ENCODE measurements around the gene SLC39A11.
A peak's percentile ranks its signal among the peaks of the same experiment; 100 is the strongest.

SLC39A11 gene

GRCh38 chr17:72989074-72989610 lies 103.3 kb downstream of the SLC39A11 start:
- TF ChIP-seq, protein P1, sequence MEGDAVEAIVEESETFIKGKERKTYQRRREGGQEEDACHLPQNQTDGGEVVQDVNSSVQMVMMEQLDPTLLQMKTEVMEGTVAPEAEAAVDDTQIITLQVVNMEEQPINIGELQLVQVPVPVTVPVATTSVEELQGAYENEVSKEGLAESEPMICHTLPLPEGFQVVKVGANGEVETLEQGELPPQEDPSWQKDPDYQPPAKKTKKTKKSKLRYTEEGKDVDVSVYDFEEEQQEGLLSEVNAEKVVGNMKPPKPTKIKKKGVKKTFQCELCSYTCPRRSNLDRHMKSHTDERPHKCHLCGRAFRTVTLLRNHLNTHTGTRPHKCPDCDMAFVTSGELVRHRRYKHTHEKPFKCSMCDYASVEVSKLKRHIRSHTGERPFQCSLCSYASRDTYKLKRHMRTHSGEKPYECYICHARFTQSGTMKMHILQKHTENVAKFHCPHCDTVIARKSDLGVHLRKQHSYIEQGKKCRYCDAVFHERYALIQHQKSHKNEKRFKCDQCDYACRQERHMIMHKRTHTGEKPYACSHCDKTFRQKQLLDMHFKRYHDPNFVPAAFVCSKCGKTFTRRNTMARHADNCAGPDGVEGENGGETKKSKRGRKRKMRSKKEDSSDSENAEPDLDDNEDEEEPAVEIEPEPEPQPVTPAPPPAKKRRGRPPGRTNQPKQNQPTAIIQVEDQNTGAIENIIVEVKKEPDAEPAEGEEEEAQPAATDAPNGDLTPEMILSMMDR (conservative IDR thresholded peaks at IDR 0.05; ENCODE audit: low read depth, low read length): no peak
- H3K4me3 ChIP-seq (ENCODE audit: low read depth, low read length): no peak overlapping the region
- DNase-seq (ENCODE audit: low read depth): peak; percentile 29

DNA sequence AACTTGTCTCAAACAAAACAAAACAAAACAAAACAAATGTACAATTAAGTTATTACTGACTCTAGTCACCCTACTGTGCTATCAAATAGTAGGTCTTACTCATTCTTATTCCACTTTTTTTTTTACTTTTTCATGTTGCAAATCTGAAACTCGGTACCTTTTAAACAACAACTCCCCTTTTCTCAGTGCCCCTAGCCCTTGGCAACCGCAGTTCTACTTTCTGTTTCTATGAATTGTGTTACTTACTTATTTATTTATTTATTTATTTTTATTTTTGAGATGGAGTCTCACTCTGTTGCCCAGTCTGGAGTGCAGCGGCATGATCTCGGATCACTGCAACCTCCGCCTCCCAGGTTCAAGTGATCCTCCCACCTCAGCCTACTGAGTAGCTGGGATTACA lies 104.0 kb downstream of the SLC39A11 start:
- H3K4me3 ChIP-seq (ENCODE audit: low read depth, low read length): no peak overlapping the region
- TF ChIP-seq, protein P1 (conservative IDR thresholded peaks at IDR 0.05; ENCODE audit: low read depth, low read length): no peak
- no peak for DNase-seq (ENCODE audit: low read depth)

DNA sequence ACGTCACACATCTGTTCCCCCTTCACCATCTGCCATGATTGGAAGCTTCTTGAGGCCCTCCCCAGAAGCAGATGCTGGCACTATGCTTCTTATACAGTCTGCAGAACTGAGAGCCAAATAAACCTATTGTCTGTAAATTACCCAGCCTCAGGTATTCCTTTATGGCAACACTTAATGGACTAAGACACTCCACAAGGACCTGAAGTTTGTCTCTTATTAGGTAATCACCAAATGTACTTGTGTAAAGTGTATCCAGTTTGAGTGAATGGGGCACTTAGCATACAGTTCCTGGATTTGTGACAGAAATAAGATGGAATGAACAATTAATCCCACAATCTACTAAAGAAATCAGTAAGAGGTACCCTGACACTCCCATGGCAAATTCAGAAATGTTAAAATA lies 105.3 kb downstream of the SLC39A11 start:
- H3K4me3 ChIP-seq (ENCODE audit: low read depth, low read length): no peak overlapping the region
- TF ChIP-seq, protein P1 (conservative IDR thresholded peaks at IDR 0.05; ENCODE audit: low read depth, low read length): no peak
- no peak for DNase-seq (ENCODE audit: low read depth)

GRCh38 chr17:72985882-72986720 lies 106.4 kb downstream of the SLC39A11 start:
- peak; percentile 91 for DNase-seq (ENCODE audit: low read depth)
- no peak overlapping the region for H3K4me3 ChIP-seq (ENCODE audit: low read depth, low read length)
- TF ChIP-seq, protein P1 (conservative IDR thresholded peaks at IDR 0.05; ENCODE audit: low read depth, low read length): peak; percentile 95

GRCh38 chr17:72984926-72985325 lies 107.6 kb downstream of the SLC39A11 start:
- TF ChIP-seq, protein P1 (conservative IDR thresholded peaks at IDR 0.05; ENCODE audit: low read depth, low read length): no peak
- DNase-seq (ENCODE audit: low read depth): peak; percentile 58

DNA sequence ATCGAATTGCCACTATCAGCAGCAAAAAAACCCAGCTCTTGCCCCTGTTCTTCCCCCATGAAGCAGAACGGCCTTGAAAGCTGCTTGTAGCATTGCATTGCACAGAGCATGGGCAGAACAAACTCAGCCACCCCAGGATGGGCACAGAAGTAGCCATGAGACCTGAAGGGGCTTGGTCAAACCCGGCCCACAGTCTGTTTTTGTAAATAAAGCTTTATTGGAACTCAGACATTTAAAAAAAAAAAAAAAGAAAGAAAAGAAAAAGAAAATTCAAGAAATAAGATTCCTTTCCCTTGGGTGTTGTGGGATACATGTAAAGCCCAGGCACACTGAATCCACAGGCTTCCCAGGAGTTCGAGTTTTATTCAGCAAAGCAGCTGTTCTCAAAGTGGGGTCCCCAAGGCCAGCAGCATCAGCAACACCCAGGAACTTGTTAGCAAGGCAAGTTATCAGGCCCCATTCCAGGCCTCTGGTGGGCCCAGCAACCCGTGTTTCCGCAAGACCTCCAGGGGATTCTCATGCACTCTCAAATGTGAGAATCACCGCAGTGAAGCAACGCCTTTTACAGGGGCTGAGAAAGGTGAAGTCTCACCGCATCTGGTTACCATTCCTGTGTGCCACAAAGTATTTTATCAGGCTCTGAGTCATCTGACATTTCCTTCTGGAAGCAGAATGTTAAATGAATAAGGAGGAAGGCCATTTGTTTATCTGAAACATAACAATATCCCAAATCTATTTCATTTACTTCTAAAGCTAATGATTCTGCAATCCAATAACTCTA lies 108.2 kb downstream of the SLC39A11 start:
- TF ChIP-seq, protein P1 (conservative IDR thresholded peaks at IDR 0.05; ENCODE audit: low read depth, low read length): no peak
- peak; percentile 97 for DNase-seq (ENCODE audit: low read depth)

More at GRCh38 chr17:72984926-72985325, 107.6 kb downstream of the SLC39A11 start:
- no peak overlapping the region for H3K4me3 ChIP-seq (ENCODE audit: low read depth, low read length)

More for the DNA sequence above, 108.2 kb downstream of the SLC39A11 start:
- H3K4me3 ChIP-seq (ENCODE audit: low read depth, low read length): no peak overlapping the region
